ENCODE data around the gene FAM20C. TPM values are rescaled to one million over a fixed set of nuclear protein-coding genes. Genes with fewer than 3 reads are reported as not detected.

FAM20C gene
- total RNA-seq, 2 donors from 2014 or later, result 33.5 to 53.5 TPM

DNA sequence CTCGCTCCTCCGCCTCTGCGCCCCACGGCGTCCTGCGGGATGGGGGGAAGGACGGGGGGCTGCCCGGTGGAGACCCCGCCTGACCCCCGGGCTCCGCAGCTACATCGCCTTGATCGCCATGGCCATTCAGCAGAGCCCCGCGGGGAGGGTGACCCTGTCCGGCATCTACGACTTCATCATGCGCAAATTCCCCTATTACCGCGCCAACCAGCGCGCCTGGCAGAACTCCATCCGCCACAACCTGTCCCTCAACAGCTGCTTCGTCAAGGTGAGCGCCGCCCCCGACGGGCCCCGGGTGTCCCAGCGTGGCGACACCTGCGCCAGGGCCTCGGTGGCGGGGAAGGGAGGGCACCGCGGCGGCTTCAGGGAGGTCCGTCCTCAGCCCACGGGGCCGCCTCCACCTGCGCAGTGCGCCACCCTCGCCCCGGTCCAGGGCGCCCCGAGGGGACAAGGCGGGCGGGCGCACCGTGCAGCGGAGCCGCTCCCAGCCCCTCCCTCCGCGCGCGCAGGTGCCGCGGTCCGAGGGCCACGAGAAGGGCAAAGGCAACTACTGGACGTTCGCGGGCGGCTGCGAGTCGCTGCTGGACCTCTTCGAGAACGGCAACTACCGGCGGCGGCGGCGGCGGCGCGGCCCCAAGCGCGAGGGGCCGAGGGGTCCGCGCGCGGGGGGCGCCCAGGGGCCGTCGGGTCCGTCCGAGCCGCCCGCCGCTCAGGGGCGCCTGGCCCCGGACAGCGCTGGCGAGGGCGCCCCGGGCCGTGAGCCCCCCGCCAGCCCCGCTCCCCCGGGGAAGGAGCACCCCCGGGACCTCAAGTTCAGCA is 98.4 kb downstream of the FAM20C start:
- peak overlapping the region; percentile 33 for H3K4me3 Mint-ChIP-seq
- peak; percentile 21 for DNase-seq
- no peaks in the 10 kb centered on the region for H3K4me1 Mint-ChIP-seq
- H3K27me3 Mint-ChIP-seq (ENCODE audit: insufficient read depth), result peaks cover 75% of the 10 kb centered on the region
- Histone ChIP-seq H3K4me1 (ENCODE audit: control insufficient read depth, insufficient read depth, low read length) (no peaks in the 10 kb centered on the region), H3K9ac (ENCODE audit: extremely low read depth, low read length, poor library complexity, severe bottlenecking) (no peak overlapping the region), H3K27me3 (ENCODE audit: control insufficient read depth, insufficient read depth, low read length, poor library complexity, severe bottlenecking) (peaks cover 47% of the 10 kb centered on the region), H3K36me3 (ENCODE audit: control insufficient read depth, insufficient read depth, low read length) (no peaks in the 10 kb centered on the region), H3K27ac (ENCODE audit: low read depth, low read length) (no peak overlapping the region), H3K4me3 (ENCODE audit: low read length) (no peak overlapping the region), H3K9me3 (ENCODE audit: control insufficient read depth, low read length) (no peaks in the 10 kb centered on the region)
- no peaks in the 10 kb centered on the region for H3K9me3 Mint-ChIP-seq
- no peaks in the 10 kb centered on the region for H3K36me3 Mint-ChIP-seq (ENCODE audit: low read depth)
- WGBS, 2 experiments (ENCODE audit: insufficient coverage in 1 of 2, insufficient read length in 1 of 2), result 70 to 80% methylated on average over 58 to 102 of the region's 102 CpGs
- TF ChIP-seq, protein P1, sequence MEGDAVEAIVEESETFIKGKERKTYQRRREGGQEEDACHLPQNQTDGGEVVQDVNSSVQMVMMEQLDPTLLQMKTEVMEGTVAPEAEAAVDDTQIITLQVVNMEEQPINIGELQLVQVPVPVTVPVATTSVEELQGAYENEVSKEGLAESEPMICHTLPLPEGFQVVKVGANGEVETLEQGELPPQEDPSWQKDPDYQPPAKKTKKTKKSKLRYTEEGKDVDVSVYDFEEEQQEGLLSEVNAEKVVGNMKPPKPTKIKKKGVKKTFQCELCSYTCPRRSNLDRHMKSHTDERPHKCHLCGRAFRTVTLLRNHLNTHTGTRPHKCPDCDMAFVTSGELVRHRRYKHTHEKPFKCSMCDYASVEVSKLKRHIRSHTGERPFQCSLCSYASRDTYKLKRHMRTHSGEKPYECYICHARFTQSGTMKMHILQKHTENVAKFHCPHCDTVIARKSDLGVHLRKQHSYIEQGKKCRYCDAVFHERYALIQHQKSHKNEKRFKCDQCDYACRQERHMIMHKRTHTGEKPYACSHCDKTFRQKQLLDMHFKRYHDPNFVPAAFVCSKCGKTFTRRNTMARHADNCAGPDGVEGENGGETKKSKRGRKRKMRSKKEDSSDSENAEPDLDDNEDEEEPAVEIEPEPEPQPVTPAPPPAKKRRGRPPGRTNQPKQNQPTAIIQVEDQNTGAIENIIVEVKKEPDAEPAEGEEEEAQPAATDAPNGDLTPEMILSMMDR (conservative IDR thresholded peaks at IDR 0.05), result no peak
- no peak overlapping the region for H3K27ac Mint-ChIP-seq

DNA sequence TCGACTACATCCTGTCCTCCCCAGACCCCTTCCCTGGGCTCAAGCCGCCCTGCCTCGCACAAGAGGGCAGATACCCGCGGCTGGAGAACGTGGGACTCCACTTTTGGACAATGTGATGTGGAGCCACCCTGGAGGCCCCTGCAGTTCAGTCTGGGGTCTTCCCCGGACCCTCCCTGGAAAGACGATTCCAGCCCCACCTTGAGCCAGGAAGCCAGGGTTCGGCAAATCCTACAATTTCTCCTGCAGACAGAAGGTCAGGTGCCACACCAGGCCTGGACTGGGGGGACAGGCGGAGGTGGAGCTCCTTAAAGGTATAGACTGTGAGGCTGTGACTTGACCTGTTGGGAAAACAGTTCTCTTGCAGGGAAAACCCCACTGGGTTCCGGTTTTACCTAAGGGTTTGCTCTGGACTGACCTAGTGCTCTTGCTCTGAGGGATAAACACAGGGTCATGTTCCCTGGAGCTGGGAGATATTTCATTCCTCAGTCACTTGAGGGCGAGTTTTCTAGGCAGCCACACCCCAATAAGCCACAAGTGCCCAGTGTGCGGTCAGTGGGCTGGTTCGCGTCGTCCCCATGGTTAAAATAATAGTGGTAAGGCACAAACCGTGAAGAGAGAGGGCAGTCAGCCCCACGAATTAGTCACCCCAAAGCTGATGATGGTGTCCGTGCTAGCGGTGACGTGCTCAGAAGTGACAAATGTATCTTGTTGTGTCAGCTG is 99.2 kb downstream of the FAM20C start:
- Mint-ChIP-seq H3K27me3 (ENCODE audit: insufficient read depth) (peaks cover 71% of the 10 kb centered on the region), H3K27ac (no peak overlapping the region), H3K4me3 (no peak overlapping the region), H3K4me1 (no peaks in the 10 kb centered on the region), H3K36me3 (ENCODE audit: low read depth) (no peaks in the 10 kb centered on the region), H3K9me3 (no peaks in the 10 kb centered on the region)
- whole genome bisulfite sequencing, 2 experiments (ENCODE audit: insufficient coverage in 1 of 2, insufficient read length in 1 of 2), result 88 to 89% methylated on average over 18 to 21 of the region's 21 CpGs
- Histone ChIP-seq H3K4me3 (ENCODE audit: low read length) (no peak overlapping the region), H3K9me3 (ENCODE audit: control insufficient read depth, low read length) (no peaks in the 10 kb centered on the region), H3K36me3 (ENCODE audit: control insufficient read depth, insufficient read depth, low read length) (no peaks in the 10 kb centered on the region), H3K27ac (ENCODE audit: low read depth, low read length) (no peak overlapping the region), H3K9ac (ENCODE audit: extremely low read depth, low read length, poor library complexity, severe bottlenecking) (no peak overlapping the region), H3K4me1 (ENCODE audit: control insufficient read depth, insufficient read depth, low read length) (no peaks in the 10 kb centered on the region), H3K27me3 (ENCODE audit: control insufficient read depth, insufficient read depth, low read length, poor library complexity, severe bottlenecking) (peaks cover 47% of the 10 kb centered on the region)
- DNase-seq, result peak; percentile 16
- TF ChIP-seq, protein P1 (conservative IDR thresholded peaks at IDR 0.05), result no peak

DNA sequence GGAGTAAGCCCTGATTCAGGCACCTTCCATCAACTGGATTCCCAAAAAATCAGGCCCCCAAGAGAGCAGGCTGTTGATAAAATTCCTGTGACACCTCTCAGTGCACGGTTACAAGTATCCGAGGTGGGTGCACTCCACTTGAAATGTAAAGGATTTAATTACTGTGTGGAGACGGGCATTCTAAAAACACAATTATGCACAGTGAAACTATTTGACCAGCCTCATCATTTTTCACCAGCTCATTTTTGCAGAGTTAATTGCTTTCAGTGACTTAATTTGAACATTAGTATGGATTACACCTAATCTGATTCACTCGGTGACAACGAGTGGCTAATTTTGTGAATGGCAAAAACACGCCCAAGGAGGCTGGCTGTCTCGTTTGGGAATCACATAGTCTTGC is 99.9 kb downstream of the FAM20C start:
- Mint-ChIP-seq H3K27me3 (ENCODE audit: insufficient read depth) (peaks cover 67% of the 10 kb centered on the region), H3K4me3 (no peak overlapping the region)

More for the DNA sequence above, 99.9 kb downstream of the FAM20C start:
- Histone ChIP-seq H3K4me3 (ENCODE audit: low read length) (no peak overlapping the region), H3K36me3 (ENCODE audit: control insufficient read depth, insufficient read depth, low read length) (no peaks in the 10 kb centered on the region), H3K9ac (ENCODE audit: extremely low read depth, low read length, poor library complexity, severe bottlenecking) (no peak overlapping the region), H3K27ac (ENCODE audit: low read depth, low read length) (no peak overlapping the region), H3K27me3 (ENCODE audit: control insufficient read depth, insufficient read depth, low read length, poor library complexity, severe bottlenecking) (peaks cover 47% of the 10 kb centered on the region), H3K9me3 (ENCODE audit: control insufficient read depth, low read length) (no peaks in the 10 kb centered on the region), H3K4me1 (ENCODE audit: control insufficient read depth, insufficient read depth, low read length) (no peaks in the 10 kb centered on the region)
- 90 to 93% methylated on average over 7 of the region's 7 CpGs for WGBS, 2 experiments (ENCODE audit: insufficient coverage in 1 of 2, insufficient read length in 1 of 2)
- H3K4me1 Mint-ChIP-seq, result no peaks in the 10 kb centered on the region
- no peak overlapping the region for H3K27ac Mint-ChIP-seq
- H3K9me3 Mint-ChIP-seq, result no peaks in the 10 kb centered on the region
- no peaks in the 10 kb centered on the region for H3K36me3 Mint-ChIP-seq (ENCODE audit: low read depth)
- peak; percentile 10 for DNase-seq
- TF ChIP-seq, protein P1 (conservative IDR thresholded peaks at IDR 0.05), result no peak

Measured in endodermal cell (in vitro differentiated cells).